H1 (cell line): Measurements from ENCODE around the gene VGLL3. TPM values are rescaled to one million over a fixed set of nuclear protein-coding genes. Genes with fewer than 3 reads are reported as not detected.

ENCODE experiments used
- CHD7 ChIP-seq: fragments of 300-600 bp; sonication (generic); IDR thresholded peaks from 2 replicates; pipeline ENCODE4 v1.7.1; 2012; ENCODE audit warnings: low read length, moderate library complexity, mild to moderate bottlenecking, inconsistent platforms; ENCODE audit not compliant: insufficient replicate concordance
- KDM4A ChIP-seq: IDR thresholded peaks from one replicate; pipeline ENCODE4 v1.7.1; 2012; ENCODE audit warnings: low read depth, mild to moderate bottlenecking, moderate library complexity, low read length, inconsistent platforms; ENCODE audit not compliant: severe bottlenecking
- RFX5 ChIP-seq: IDR thresholded peaks from 2 replicates; pipeline ENCODE4 v1.6.1; 2011; ENCODE audit warnings: low read depth, low read length, improper control_type of control experiment, borderline replicate concordance
- SP2 ChIP-seq: IDR thresholded peaks from 2 replicates; pipeline ENCODE4 v1.6.1; 2012; ENCODE audit warnings: mild to moderate bottlenecking, low read length, inconsistent platforms
- polyA plus RNA-seq, 7 experiments: library from polyadenylated mRNA; depleted of rRNA in 3 of 7; stranded (reverse) in 5 of 7; unstranded in 2 of 7; fragments of >200 nt in 5 of 7; fragments of 200-250 nt in 2 of 7; gene quantifications; 1 replicate in 5 of 7; 2 replicates in 1 of 7; 4 replicates in 1 of 7; pipeline versions ENCODE4 v1.2.1 to v1.2.3, GENCODE V29; 2011 to 2013; ENCODE audit warnings: missing spikeins in 2 of 7, mixed read lengths in 2 of 7
- total RNA-seq: library from RNA; stranded (reverse); fragmentation: NEBNext Ultra II Directional; extraction: Animal tissue kit (Norgen Biotek cat#: 25700); gene quantifications from 2 replicates; pipeline ENCODE4 v1.2.1, GENCODE V29; 2021

VGLL3 gene
- total and polyA plus RNA-seq, 2 of the 8 experiments (the other 6 are each of a cell fraction or from before 2014, with no cell fraction given), result 13.4 to 24.2 TPM

- no peak for TF ChIP-seq CHD7
- no peak for TF ChIP-seq SP2
- no peak for TF ChIP-seq KDM4A
- TF ChIP-seq RFX5, result no peak
Measured at GRCh38 chr3:86954747-86955146, 36.2 kb downstream of the VGLL3 start (continued).
